GM23338 (cell line): Measurements from ENCODE around the gene EFS. TPM values are rescaled to one million over a fixed set of nuclear protein-coding genes. Genes with fewer than 3 reads are reported as not detected.

Source experiments
- ATAC-seq: fragments of 200-7000 bp; cut with Tn5 transposase; 3 replicates; pipeline ENCODE4 v1.9.1; 2020
- DNase-seq: peaks from one replicate; pipeline ENCODE4 v3.0.0-alpha.2; 2015; ENCODE audit warnings: low spot score
- H2AFZ ChIP-seq: fragments of 200-600 bp; sonication (generic); 2 replicates; pipeline ENCODE4 v1.8.0; 2016; ENCODE audit warnings: antibody characterized with exemption, mild to moderate bottlenecking, moderate library complexity
- H3F3A ChIP-seq: fragments of 200-600 bp; sonication (generic); replicated peaks from 2 replicates; pipeline ENCODE4 v1.8.0; 2017; ENCODE audit warnings: antibody characterized with exemption, mixed run types, low read depth
- H3K27ac ChIP-seq: fragments of 200-600 bp; sonication (generic); 2 replicates; pipeline ENCODE4 v1.6.1; 2016; ENCODE audit warnings: low read depth
- H3K27me3 ChIP-seq: fragments of 200-600 bp; sonication (generic); 2 replicates; pipeline ENCODE4 v1.8.0; 2016; ENCODE audit warnings: mild to moderate bottlenecking, mixed run types, moderate library complexity; ENCODE audit not compliant: insufficient read depth
- H3K36me3 ChIP-seq: fragments of 200-600 bp; sonication (generic); 2 replicates; pipeline ENCODE4 v1.8.0; 2016; ENCODE audit warnings: mild to moderate bottlenecking; ENCODE audit not compliant: insufficient read depth
- H3K4me1 ChIP-seq: fragments of 200-600 bp; sonication (generic); 2 replicates; pipeline ENCODE4 v1.8.0; 2016; ENCODE audit warnings: mild to moderate bottlenecking, moderate library complexity; ENCODE audit not compliant: insufficient read depth
- H3K4me2 ChIP-seq: fragments of 200-600 bp; sonication (generic); 2 replicates; pipeline ENCODE4 v1.7.1; 2017; ENCODE audit warnings: mixed run types
- H3K4me3 ChIP-seq: fragments of 200-600 bp; sonication (generic); 2 replicates; pipeline ENCODE4 v1.6.1; 2016; ENCODE audit warnings: mixed run types
- H3K79me2 ChIP-seq: fragments of 200-600 bp; sonication (generic); replicated peaks from 2 replicates; pipeline ENCODE4 v1.8.0; 2017; ENCODE audit warnings: mild to moderate bottlenecking; ENCODE audit not compliant: insufficient read depth
- H3K9me2 ChIP-seq: fragments of 200-600 bp; sonication (generic); 2 replicates; pipeline ENCODE4 v1.8.0; 2017; ENCODE audit not compliant: insufficient read depth
- H4K20me1 ChIP-seq: fragments of 200-600 bp; sonication (generic); replicated peaks from 2 replicates; pipeline ENCODE4 v1.8.0; 2017; ENCODE audit warnings: mild to moderate bottlenecking; ENCODE audit not compliant: insufficient read depth
- H3K27ac Mint-ChIP-seq: 2 replicates; pipeline ENCODE4 v1.8.0; 2020; ENCODE audit warnings: inconsistent platforms, mild to moderate bottlenecking, moderate library complexity, mixed read lengths
- H3K27me3 Mint-ChIP-seq: 3 replicates; pipeline ENCODE4 v1.8.0; 2022; ENCODE audit warnings: low read depth, mild to moderate bottlenecking, moderate library complexity, mixed read lengths, inconsistent platforms; ENCODE audit not compliant: insufficient read depth, poor library complexity
- H3K36me3 Mint-ChIP-seq: 3 replicates; pipeline ENCODE4 v1.8.0; 2021; ENCODE audit warnings: low read depth, mild to moderate bottlenecking, inconsistent platforms, moderate library complexity, mixed read lengths
- H3K4me1 Mint-ChIP-seq: 3 replicates; pipeline ENCODE4 v1.8.0; 2020; ENCODE audit warnings: mild to moderate bottlenecking, inconsistent platforms, mixed read lengths
- H3K4me3 Mint-ChIP-seq: 3 replicates; pipeline ENCODE4 v1.8.0; 2021; ENCODE audit warnings: moderate library complexity, mild to moderate bottlenecking, inconsistent platforms, mixed read lengths
- H3K9me3 Mint-ChIP-seq: 3 replicates; pipeline ENCODE4 v1.8.0; 2020; ENCODE audit warnings: moderate library complexity, mild to moderate bottlenecking, inconsistent platforms, mixed read lengths
- CREB1 ChIP-seq: fragments of 250-450 bp; sonication (Bioruptor Pico); IDR thresholded peaks from 2 replicates; pipeline ENCODE4 v1.5.0; 2020; ENCODE audit warnings: low read depth, mild to moderate bottlenecking, moderate library complexity
- CTCF ChIP-seq, 2 experiments: fragments of 200-600 bp in 1 of 2; sonication (generic) in 1 of 2; conservative IDR thresholded peaks; 2 replicates each; pipeline versions ENCODE4 v1.5.1 to v1.6.1; 2016 to 2017; ENCODE audit warnings: antibody characterized with exemption in 2 of 2, low read depth in 2 of 2, mild to moderate bottlenecking in 2 of 2, moderate library complexity in 1 of 2
- EZH2 ChIP-seq: fragments of 200-600 bp; sonication (generic); IDR thresholded peaks from one replicate; pipeline ENCODE4 v1.8.0; 2017; ENCODE audit warnings: antibody characterized with exemption, mild to moderate bottlenecking, low read depth; ENCODE audit not compliant: unreplicated experiment
- EZH2phosphoT487 ChIP-seq: fragments of 200-600 bp; sonication (generic); IDR thresholded peaks from one replicate; pipeline ENCODE4 v1.8.1; 2018; ENCODE audit warnings: antibody characterized with exemption; ENCODE audit not compliant: unreplicated experiment
- JUNB ChIP-seq: IDR thresholded peaks from one replicate; pipeline ENCODE4 v1.6.1; 2016; ENCODE audit warnings: antibody characterized with exemption; ENCODE audit not compliant: unreplicated experiment
- NANOG ChIP-seq: IDR thresholded peaks from 2 replicates; pipeline ENCODE4 v1.6.1; 2016; ENCODE audit warnings: antibody characterized with exemption, borderline replicate concordance
- POLR2AphosphoS5 ChIP-seq: IDR thresholded peaks from 2 replicates; pipeline ENCODE4 v1.6.1; 2016; ENCODE audit warnings: antibody characterized with exemption, low read depth
- STAT1 ChIP-seq: IDR thresholded peaks from one replicate; pipeline ENCODE4 v1.6.1; 2016; ENCODE audit warnings: antibody characterized with exemption; ENCODE audit not compliant: unreplicated experiment
- ZNF114 ChIP-seq: fragments of 250-450 bp; sonication (Bioruptor Pico); IDR thresholded peaks from 2 replicates; pipeline ENCODE4 v1.5.0; 2020; ENCODE audit warnings: mild to moderate bottlenecking, moderate library complexity
- ZNF331 ChIP-seq: fragments of 250-450 bp; sonication (Bioruptor Pico); IDR thresholded peaks from 2 replicates; pipeline ENCODE4 v1.5.0; 2020; ENCODE audit warnings: low read depth, mild to moderate bottlenecking, moderate library complexity
- polyA plus RNA-seq: library from polyadenylated mRNA; unstranded; fragments of >200 nt; fragmentation: Nextera tagmentation; extraction: Ambion mirVana; gene quantifications from 2 replicates; pipeline ENCODE4 v1.2.1, GENCODE V29; 2016
- total RNA-seq: library from RNA; depleted of rRNA; stranded (reverse); fragments of >200 nt; shearing (Covaris generic); gene quantifications from 2 replicates; pipeline ENCODE4 v1.2.3, GENCODE V29; 2014
- TF ChIP-seq, protein P1 (sequence below): fragments of 250-450 bp; sonication (Bioruptor Pico); IDR thresholded peaks from 2 replicates; pipeline ENCODE4 v1.5.0; 2020; ENCODE audit warnings: mild to moderate bottlenecking, moderate library complexity
- TF ChIP-seq, protein P2 (sequence below): IDR thresholded peaks from 2 replicates; pipeline ENCODE4 v1.6.1; 2016; ENCODE audit warnings: antibody characterized with exemption
- TF ChIP-seq, protein P3 (sequence below): IDR thresholded peaks from one replicate; pipeline ENCODE4 v1.6.1; 2018; ENCODE audit warnings: antibody characterized with exemption; ENCODE audit not compliant: unreplicated experiment

The EFS gene
- total and polyA plus RNA-seq, 2 experiments from 2014 or later = 5.1 to 18.9 TPM

DNA sequence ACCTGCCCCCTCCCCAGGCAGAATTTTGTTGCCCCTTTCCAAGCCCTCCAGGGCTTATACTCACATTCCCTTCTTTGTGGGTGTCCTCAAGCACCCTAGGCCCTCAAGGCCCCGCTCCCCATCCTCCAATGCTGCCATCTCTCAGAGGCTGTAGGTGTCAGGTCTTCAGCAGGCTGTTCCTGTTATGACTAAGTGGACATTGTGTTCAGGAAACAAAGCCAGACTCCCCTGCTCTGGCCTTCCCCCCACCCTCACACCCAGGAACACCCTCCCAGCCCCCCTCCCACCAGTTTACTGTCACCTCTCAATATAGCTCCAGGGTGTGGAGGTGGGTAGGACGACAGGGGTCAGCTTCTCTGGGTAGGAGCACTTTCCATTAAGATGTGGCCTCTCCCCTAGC, 44.5 kb upstream of the EFS start:
- ATAC-seq (no peak), DNase-seq (no peak)
- Mint-ChIP-seq H3K4me1 (peaks cover 3% of the 10 kb centered on the region; the same call in 2 of the 3 replicates), H3K36me3 (no peaks in the 10 kb centered on the region; the same call in 2 of the 3 replicates), H3K9me3 (no peaks in the 10 kb centered on the region; the same call in 2 of the 3 replicates), H3K4me3 (no peak overlapping the region), H3K27me3 (peaks cover 25% of the 10 kb centered on the region), H3K27ac (no peak overlapping the region)
- Histone ChIP-seq H3K79me2 (no peaks in the 10 kb centered on the region), H3K4me1 (no peaks in the 10 kb centered on the region), H2AFZ (no peak overlapping the region), H3K27ac (no peak overlapping the region), H3K4me2 (no peak overlapping the region), H3K36me3 (no peaks in the 10 kb centered on the region), H3K9me2 (no peaks in the 10 kb centered on the region), H4K20me1 (no peaks in the 10 kb centered on the region), H3K27me3 (no peaks in the 10 kb centered on the region), H3K4me3 (no peak overlapping the region), H3F3A (no peaks in the 10 kb centered on the region)
- TF ChIP-seq EZH2 (no peak), NANOG (no peak), STAT1 (no peak), ZNF331 (no peak), ZNF114 (no peak), CTCF (conservative IDR thresholded peaks at IDR 0.05; ENCODE audit: low read depth in 2 of 2) (no peak), JUNB (no peak), POLR2AphosphoS5 (no peak), CREB1 (CRISPR knock-in tag) (no peak), EZH2phosphoT487 (no peak)
- TF ChIP-seq, protein P1, sequence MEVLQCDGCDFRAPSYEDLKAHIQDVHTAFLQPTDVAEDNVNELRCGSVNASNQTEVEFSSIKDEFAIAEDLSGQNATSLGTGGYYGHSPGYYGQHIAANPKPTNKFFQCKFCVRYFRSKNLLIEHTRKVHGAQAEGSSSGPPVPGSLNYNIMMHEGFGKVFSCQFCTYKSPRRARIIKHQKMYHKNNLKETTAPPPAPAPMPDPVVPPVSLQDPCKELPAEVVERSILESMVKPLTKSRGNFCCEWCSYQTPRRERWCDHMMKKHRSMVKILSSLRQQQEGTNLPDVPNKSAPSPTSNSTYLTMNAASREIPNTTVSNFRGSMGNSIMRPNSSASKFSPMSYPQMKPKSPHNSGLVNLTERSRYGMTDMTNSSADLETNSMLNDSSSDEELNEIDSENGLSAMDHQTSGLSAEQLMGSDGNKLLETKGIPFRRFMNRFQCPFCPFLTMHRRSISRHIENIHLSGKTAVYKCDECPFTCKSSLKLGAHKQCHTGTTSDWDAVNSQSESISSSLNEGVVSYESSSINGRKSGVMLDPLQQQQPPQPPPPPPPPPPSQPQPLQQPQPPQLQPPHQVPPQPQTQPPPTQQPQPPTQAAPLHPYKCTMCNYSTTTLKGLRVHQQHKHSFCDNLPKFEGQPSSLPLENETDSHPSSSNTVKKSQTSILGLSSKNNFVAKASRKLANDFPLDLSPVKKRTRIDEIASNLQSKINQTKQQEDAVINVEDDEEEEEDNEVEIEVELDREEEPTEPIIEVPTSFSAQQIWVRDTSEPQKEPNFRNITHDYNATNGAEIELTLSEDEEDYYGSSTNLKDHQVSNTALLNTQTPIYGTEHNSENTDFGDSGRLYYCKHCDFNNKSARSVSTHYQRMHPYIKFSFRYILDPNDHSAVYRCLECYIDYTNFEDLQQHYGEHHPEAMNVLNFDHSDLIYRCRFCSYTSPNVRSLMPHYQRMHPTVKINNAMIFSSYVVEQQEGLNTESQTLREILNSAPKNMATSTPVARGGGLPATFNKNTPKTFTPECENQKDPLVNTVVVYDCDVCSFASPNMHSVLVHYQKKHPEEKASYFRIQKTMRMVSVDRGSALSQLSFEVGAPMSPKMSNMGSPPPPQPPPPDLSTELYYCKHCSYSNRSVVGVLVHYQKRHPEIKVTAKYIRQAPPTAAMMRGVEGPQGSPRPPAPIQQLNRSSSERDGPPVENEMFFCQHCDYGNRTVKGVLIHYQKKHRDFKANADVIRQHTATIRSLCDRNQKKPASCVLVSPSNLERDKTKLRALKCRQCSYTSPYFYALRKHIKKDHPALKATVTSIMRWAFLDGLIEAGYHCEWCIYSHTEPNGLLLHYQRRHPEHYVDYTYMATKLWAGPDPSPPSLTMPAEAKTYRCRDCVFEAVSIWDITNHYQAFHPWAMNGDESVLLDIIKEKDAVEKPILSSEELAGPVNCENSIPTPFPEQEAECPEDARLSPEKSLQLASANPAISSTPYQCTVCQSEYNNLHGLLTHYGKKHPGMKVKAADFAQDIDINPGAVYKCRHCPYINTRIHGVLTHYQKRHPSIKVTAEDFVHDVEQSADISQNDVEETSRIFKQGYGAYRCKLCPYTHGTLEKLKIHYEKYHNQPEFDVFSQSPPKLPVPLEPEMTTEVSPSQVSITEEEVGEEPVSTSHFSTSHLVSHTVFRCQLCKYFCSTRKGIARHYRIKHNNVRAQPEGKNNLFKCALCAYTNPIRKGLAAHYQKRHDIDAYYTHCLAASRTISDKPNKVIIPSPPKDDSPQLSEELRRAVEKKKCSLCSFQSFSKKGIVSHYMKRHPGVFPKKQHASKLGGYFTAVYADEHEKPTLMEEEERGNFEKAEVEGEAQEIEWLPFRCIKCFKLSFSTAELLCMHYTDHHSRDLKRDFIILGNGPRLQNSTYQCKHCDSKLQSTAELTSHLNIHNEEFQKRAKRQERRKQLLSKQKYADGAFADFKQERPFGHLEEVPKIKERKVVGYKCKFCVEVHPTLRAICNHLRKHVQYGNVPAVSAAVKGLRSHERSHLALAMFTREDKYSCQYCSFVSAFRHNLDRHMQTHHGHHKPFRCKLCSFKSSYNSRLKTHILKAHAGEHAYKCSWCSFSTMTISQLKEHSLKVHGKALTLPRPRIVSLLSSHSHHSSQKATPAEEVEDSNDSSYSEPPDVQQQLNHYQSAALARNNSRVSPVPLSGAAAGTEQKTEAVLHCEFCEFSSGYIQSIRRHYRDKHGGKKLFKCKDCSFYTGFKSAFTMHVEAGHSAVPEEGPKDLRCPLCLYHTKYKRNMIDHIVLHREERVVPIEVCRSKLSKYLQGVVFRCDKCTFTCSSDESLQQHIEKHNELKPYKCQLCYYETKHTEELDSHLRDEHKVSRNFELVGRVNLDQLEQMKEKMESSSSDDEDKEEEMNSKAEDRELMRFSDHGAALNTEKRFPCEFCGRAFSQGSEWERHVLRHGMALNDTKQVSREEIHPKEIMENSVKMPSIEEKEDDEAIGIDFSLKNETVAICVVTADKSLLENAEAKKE (CRISPR knock-in tag) = no peak
- TF ChIP-seq, protein P2, sequence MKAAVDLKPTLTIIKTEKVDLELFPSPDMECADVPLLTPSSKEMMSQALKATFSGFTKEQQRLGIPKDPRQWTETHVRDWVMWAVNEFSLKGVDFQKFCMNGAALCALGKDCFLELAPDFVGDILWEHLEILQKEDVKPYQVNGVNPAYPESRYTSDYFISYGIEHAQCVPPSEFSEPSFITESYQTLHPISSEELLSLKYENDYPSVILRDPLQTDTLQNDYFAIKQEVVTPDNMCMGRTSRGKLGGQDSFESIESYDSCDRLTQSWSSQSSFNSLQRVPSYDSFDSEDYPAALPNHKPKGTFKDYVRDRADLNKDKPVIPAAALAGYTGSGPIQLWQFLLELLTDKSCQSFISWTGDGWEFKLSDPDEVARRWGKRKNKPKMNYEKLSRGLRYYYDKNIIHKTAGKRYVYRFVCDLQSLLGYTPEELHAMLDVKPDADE = no peak
- TF ChIP-seq, protein P3, sequence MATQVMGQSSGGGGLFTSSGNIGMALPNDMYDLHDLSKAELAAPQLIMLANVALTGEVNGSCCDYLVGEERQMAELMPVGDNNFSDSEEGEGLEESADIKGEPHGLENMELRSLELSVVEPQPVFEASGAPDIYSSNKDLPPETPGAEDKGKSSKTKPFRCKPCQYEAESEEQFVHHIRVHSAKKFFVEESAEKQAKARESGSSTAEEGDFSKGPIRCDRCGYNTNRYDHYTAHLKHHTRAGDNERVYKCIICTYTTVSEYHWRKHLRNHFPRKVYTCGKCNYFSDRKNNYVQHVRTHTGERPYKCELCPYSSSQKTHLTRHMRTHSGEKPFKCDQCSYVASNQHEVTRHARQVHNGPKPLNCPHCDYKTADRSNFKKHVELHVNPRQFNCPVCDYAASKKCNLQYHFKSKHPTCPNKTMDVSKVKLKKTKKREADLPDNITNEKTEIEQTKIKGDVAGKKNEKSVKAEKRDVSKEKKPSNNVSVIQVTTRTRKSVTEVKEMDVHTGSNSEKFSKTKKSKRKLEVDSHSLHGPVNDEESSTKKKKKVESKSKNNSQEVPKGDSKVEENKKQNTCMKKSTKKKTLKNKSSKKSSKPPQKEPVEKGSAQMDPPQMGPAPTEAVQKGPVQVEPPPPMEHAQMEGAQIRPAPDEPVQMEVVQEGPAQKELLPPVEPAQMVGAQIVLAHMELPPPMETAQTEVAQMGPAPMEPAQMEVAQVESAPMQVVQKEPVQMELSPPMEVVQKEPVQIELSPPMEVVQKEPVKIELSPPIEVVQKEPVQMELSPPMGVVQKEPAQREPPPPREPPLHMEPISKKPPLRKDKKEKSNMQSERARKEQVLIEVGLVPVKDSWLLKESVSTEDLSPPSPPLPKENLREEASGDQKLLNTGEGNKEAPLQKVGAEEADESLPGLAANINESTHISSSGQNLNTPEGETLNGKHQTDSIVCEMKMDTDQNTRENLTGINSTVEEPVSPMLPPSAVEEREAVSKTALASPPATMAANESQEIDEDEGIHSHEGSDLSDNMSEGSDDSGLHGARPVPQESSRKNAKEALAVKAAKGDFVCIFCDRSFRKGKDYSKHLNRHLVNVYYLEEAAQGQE = no peak
